ENCODE measurements around the gene RPS16. TPM values are rescaled to one million over a fixed set of nuclear protein-coding genes. Genes with fewer than 3 reads are reported as not detected.
A peak's percentile ranks its signal among the peaks of the same experiment; 100 is the strongest.

Gene RPS16
- total RNA-seq, 4 donors from 2014 or later, result 1,023 to 1,769 (median 1,110) TPM

GRCh38 chr19:39425744-39426143, 10.0 kb downstream of the RPS16 start:
- Histone ChIP-seq H3K4me3 (no peak overlapping the region), H3K4me1 (peaks cover 4 to 29% (median 20%) of the 10 kb centered on the region in 3 donors), H3K27ac (peak overlapping the region in 1 of 4 donors; percentile 17), H3K9me3 (no peaks in the 10 kb centered on the region), H3K27me3 (no peaks in the 10 kb centered on the region), H3K36me3 (peaks cover 0 to 44% of the 10 kb centered on the region in 2 donors)
- ATAC-seq, result no peak
- TF ChIP-seq CTCF (IDR thresholded peaks at IDR 0.05), result no peak
- TF ChIP-seq EP300 (IDR thresholded peaks at IDR 0.05), result no peak
- no peak for TF ChIP-seq POLR2A (IDR thresholded peaks at IDR 0.05)
- no peak for TF ChIP-seq POLR2AphosphoS5 (IDR thresholded peaks at IDR 0.05)
- 82 to 92% methylated on average over 6 to 7 of the region's 7 CpGs for WGBS, 2 donors (ENCODE audit: low coverage in 1 of 2)

- Histone ChIP-seq H3K4me3 (no peak overlapping the region), H3K27me3 (no peaks in the 10 kb centered on the region), H3K4me1 (peaks cover 4 to 27% (median 20%) of the 10 kb centered on the region in 3 donors), H3K9me3 (no peaks in the 10 kb centered on the region), H3K36me3 (peaks cover 0 to 52% of the 10 kb centered on the region in 2 donors), H3K27ac (no peak overlapping the region)
- ATAC-seq, result no peak
- no CpG with 5 or more reads among the region's 16 CpGs for WGBS, 2 donors (ENCODE audit: low coverage in 1 of 2)
- TF ChIP-seq CTCF (IDR thresholded peaks at IDR 0.05) (no peak), POLR2A (IDR thresholded peaks at IDR 0.05) (no peak), POLR2AphosphoS5 (IDR thresholded peaks at IDR 0.05) (no peak), EP300 (IDR thresholded peaks at IDR 0.05) (no peak)
These were observed 10.8 kb downstream of the RPS16 start for GRCh38 chr19:39424934-39425333.

- no peak for ATAC-seq
- no peaks in the 10 kb centered on the region for H3K9me3 ChIP-seq
- no peak overlapping the region for H3K27ac ChIP-seq
- H3K36me3 ChIP-seq, result peaks cover 0 to 66% of the 10 kb centered on the region in 2 donors
- TF ChIP-seq EP300 (IDR thresholded peaks at IDR 0.05), result no peak
- no peak for TF ChIP-seq POLR2AphosphoS5 (IDR thresholded peaks at IDR 0.05)
- no peak for TF ChIP-seq CTCF (IDR thresholded peaks at IDR 0.05)
- no peak for TF ChIP-seq POLR2A (IDR thresholded peaks at IDR 0.05)
- WGBS, 2 donors (ENCODE audit: low coverage in 1 of 2), result 63% methylated on average over 6 of the region's 35 CpGs; no CpG with 5 or more reads in 1 of the 2 donors
- H3K4me3 ChIP-seq, result no peak overlapping the region
- no peaks in the 10 kb centered on the region for H3K27me3 ChIP-seq
- H3K4me1 ChIP-seq, result peaks cover 0 to 13% (median 9%) of the 10 kb centered on the region in 3 donors
These were observed 12.3 kb downstream of the RPS16 start for GRCh38 chr19:39423258-39424086.

- WGBS, 2 donors (ENCODE audit: low coverage in 1 of 2), result 63% methylated on average over 1 of the region's 5 CpGs; no CpG with 5 or more reads in 1 of the 2 donors
- Histone ChIP-seq H3K27ac (no peak overlapping the region), H3K9me3 (no peaks in the 10 kb centered on the region), H3K4me1 (peaks cover 0 to 9% (median 0%) of the 10 kb centered on the region in 3 donors), H3K36me3 (peaks cover 0 to 81% of the 10 kb centered on the region in 2 donors), H3K27me3 (no peaks in the 10 kb centered on the region), H3K4me3 (no peak overlapping the region)
- TF ChIP-seq EP300 (IDR thresholded peaks at IDR 0.05), result no peak
- no peak for TF ChIP-seq POLR2AphosphoS5 (IDR thresholded peaks at IDR 0.05)
- TF ChIP-seq POLR2A (IDR thresholded peaks at IDR 0.05), result no peak
- no peak for TF ChIP-seq CTCF (IDR thresholded peaks at IDR 0.05)
- no peak for ATAC-seq
These were observed 13.7 kb downstream of the RPS16 start for GRCh38 chr19:39422020-39422419.

GRCh38 chr19:39420769-39421168, 15.0 kb downstream of the RPS16 start:
- H3K27ac ChIP-seq, result no peak overlapping the region
- H3K9me3 ChIP-seq, result no peaks in the 10 kb centered on the region
- peaks cover 0 to 91% of the 10 kb centered on the region in 2 donors for H3K36me3 ChIP-seq
- peaks cover 0 to 21% (median under 1%) of the 10 kb centered on the region in 3 donors for H3K4me1 ChIP-seq
- no peak overlapping the region for H3K4me3 ChIP-seq
- no peaks in the 10 kb centered on the region for H3K27me3 ChIP-seq
- WGBS, 2 donors (ENCODE audit: low coverage in 1 of 2), result 80% methylated on average over 1 of the region's 15 CpGs; no CpG with 5 or more reads in 1 of the 2 donors
- no peak for ATAC-seq
- no peak for TF ChIP-seq POLR2AphosphoS5 (IDR thresholded peaks at IDR 0.05)
- TF ChIP-seq CTCF (IDR thresholded peaks at IDR 0.05), result no peak
